ENCODE measurements around the gene AGAP5. TPM values are rescaled to one million over a fixed set of nuclear protein-coding genes. Genes with fewer than 3 reads are reported as not detected.

Gene AGAP5
- total and polyA plus RNA-seq, 2 of the 8 experiments (the other 6 are each of a cell fraction or from before 2014, with no cell fraction given): 5.4 to 6.0 TPM

DNA sequence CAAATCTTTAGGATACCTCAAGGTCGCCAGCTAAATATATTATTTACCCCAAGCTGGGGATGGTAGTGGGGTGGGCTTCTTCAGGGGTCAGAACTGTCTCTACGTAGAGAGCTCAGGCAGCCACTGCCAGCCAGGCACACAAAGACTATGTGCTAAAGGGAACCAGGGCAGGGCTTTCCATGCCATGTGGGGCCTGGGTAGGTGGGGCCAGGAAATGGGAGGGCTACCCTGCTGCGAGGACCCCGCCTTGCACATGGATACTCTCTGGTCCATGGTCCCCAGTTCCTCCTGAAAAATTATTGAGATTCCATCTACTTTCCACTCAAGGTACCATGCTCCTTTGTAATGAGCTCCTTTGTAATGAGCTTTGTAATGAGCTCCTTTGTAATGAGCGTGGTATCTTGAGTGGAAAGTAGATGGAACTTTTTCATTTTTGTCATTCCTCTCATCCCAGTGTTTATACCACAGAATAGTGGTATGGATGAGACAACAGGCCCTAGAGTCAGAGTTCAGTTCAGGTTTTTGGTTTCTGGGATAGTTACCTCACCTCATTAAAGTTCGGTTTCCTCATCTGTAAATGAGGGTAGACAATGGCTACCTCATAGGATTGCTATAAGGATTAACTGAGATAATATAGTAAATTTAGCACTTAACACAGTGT lies 47.9 kb downstream of the AGAP5 start:
- peaks cover 9% of the 10 kb centered on the region; the same call in 1 of the 2 replicates for H3K23me2 ChIP-seq (ENCODE audit: low read depth, low read length)
- peaks cover 0 to 2% of the 10 kb centered on the region in 2 experiments for H4K20me1 ChIP-seq (replicated peaks in 1 of 2; ENCODE audit: control insufficient read depth in 1 of 2, insufficient read depth in 2 of 2, low read length in 2 of 2)
- no peaks in the 10 kb centered on the region for H3K27me3 ChIP-seq (replicated peaks in 1 of 4; ENCODE audit: control insufficient read depth in 3 of 4, extremely low read depth in 1 of 4, insufficient read depth in 3 of 4, low read length in 3 of 4)
- H3K9ac ChIP-seq (replicated peaks in 1 of 4; ENCODE audit: extremely low read depth in 1 of 4, low read depth in 3 of 4, low read length in 3 of 4): no peak overlapping the region
- no peak overlapping the region for H2BK15ac ChIP-seq (ENCODE audit: low read length)
- no peak overlapping the region for H2BK120ac ChIP-seq (replicated peaks; ENCODE audit: low read depth, low read length)
- H3K23ac ChIP-seq (ENCODE audit: insufficient read length): no peak overlapping the region
- no peak overlapping the region for H4K5ac ChIP-seq (ENCODE audit: insufficient read length, low read depth, low read length)
- H3K18ac ChIP-seq (ENCODE audit: extremely low read depth, low read length): no peak overlapping the region
- no peak overlapping the region for H3K14ac ChIP-seq (ENCODE audit: insufficient read length)
- no peaks in the 10 kb centered on the region for H3K79me2 ChIP-seq (ENCODE audit: control insufficient read depth in 1 of 2, insufficient read depth in 2 of 2, low read length in 2 of 2)
- no peak overlapping the region for H2BK5ac ChIP-seq (ENCODE audit: low read depth, low read length)
- H3K9me3 ChIP-seq (ENCODE audit: insufficient read depth in 2 of 2, low read depth in 1 of 2, low read length in 1 of 2): no peaks in the 10 kb centered on the region
- no peak overlapping the region for H3K4me3 ChIP-seq (ENCODE audit: extremely low read depth in 1 of 4, insufficient read depth in 2 of 4, low read depth in 3 of 4, low read length in 4 of 4)
- no peak overlapping the region for H3K4ac ChIP-seq (replicated peaks; ENCODE audit: insufficient read length, low read depth, low read length)
- H2BK20ac ChIP-seq (ENCODE audit: low read length): no peak overlapping the region
- no peak overlapping the region for H2BK12ac ChIP-seq (ENCODE audit: low read depth, low read length)
- H2AFZ ChIP-seq (ENCODE audit: low read length): no peak overlapping the region
- no peak overlapping the region for H2AK5ac ChIP-seq (ENCODE audit: low read depth, low read length)
- H4K91ac ChIP-seq (replicated peaks; ENCODE audit: insufficient read length, low read length): no peak overlapping the region
- no peak for FAIRE-seq
- ChIA-PET POLR2A (ENCODE audit: partially characterized antibody) (interaction anchor here (0.6 to 1.5 kb wide), 3 partner anchors 8 to 253 kb away, joined by 3 to 4 read pairs (median 3); partner anchors contain the start of gene MYOZ1), CTCF (ENCODE audit: partially characterized antibody) (interaction anchor here (0.6 to 14.5 kb wide), 2 partner anchors 45 to 118 kb away, joined by 5 to 271 read pairs; no protein-coding TSS in a partner anchor)
- DNase-seq (ENCODE audit: low read depth in 1 of 2, low spot score in 2 of 2): no peak
- H3K4me1 ChIP-seq (replicated peaks in 1 of 4; ENCODE audit: control insufficient read depth in 3 of 4, insufficient read depth in 4 of 4, low read length in 3 of 4): peaks cover 0 to 15% (median 9%) of the 10 kb centered on the region in 4 experiments; a peak in 6 of 7 replicates
- no peaks in the 10 kb centered on the region for H3K36me3 ChIP-seq (ENCODE audit: control insufficient read depth in 2 of 4, insufficient read depth in 4 of 4, low read length in 3 of 4)
- no peak overlapping the region for H3K4me2 ChIP-seq (ENCODE audit: insufficient read depth in 1 of 2, low read depth in 2 of 2, low read length in 2 of 2)
- 92% methylated on average over 6 of the region's 6 CpGs; no CpG with 5 or more reads in 1 of the 2 experiments for WGBS, 2 experiments (ENCODE audit: extremely low coverage in 1 of 2, insufficient coverage in 1 of 2, insufficient read length in 1 of 2, insufficient replicate concordance in 2 of 2, low coverage in 1 of 2, low lambda C conversion rate in 2 of 2, missing lambda C conversion rate in 1 of 2)
- no peaks in the 10 kb centered on the region for H3K79me1 ChIP-seq (ENCODE audit: low read depth, low read length)
- H3K27ac ChIP-seq (ENCODE audit: low read depth, low read length): no peak overlapping the region
- H4K8ac ChIP-seq (ENCODE audit: extremely low read depth, insufficient read depth, low read length): no peak overlapping the region
- H3K56ac ChIP-seq (replicated peaks; ENCODE audit: insufficient read length, low read depth, low read length): no peak overlapping the region
- TF ChIP-seq POLR2AphosphoS5 (IDR thresholded peaks at IDR 0.05; ENCODE audit: low read depth, low read length) (no peak), POU5F1 (IDR thresholded peaks at IDR 0.05; ENCODE audit: low read depth, low read length) (no peak), NRF1 (IDR thresholded peaks at IDR 0.05; ENCODE audit: low read depth, low read length) (no peak), NANOG (IDR thresholded peaks at IDR 0.05; ENCODE audit: insufficient read depth, low read depth, low read length, poor library complexity, severe bottlenecking) (no peak), SRF (IDR thresholded peaks at IDR 0.05; ENCODE audit: low read depth, low read length) (no peak), POLR2A (IDR thresholded peaks at IDR 0.05; ENCODE audit: control extremely low read depth in 1 of 2, low read depth in 2 of 2, low read length in 2 of 2) (no peak), RBBP5 (IDR thresholded peaks at IDR 0.05; ENCODE audit: borderline replicate concordance, low read depth, low read length) (no peak), EGR1 (IDR thresholded peaks at IDR 0.05; ENCODE audit: borderline replicate concordance, low read depth, low read length) (no peak), MAFK (IDR thresholded peaks at IDR 0.05; ENCODE audit: low read depth, low read length) (no peak), RAD21 (IDR thresholded peaks at IDR 0.05 in 1 of 2, conservative IDR thresholded peaks at IDR 0.05 in 1 of 2; ENCODE audit: low read depth in 2 of 2, low read length in 2 of 2) (no peak), TAF7 (optimal IDR thresholded peaks at IDR 0.05; ENCODE audit: borderline replicate concordance, low read depth, low read length) (no peak), CEBPB (IDR thresholded peaks at IDR 0.05; ENCODE audit: low read depth, low read length) (no peak), SUZ12 (IDR thresholded peaks at IDR 0.05; ENCODE audit: low read length) (no peak), TCF12 (IDR thresholded peaks at IDR 0.05; ENCODE audit: low read depth, low read length) (no peak)
